KOPT-K1 (cell line): ENCODE measurements around the gene UVRAG.

Experiments used
- H3K27ac ChIP-seq: fragments of 200-600 bp; sonication (generic); 2 replicates; pipeline ENCODE4 v1.5.1; 2016; ENCODE audit warnings: antibody characterized with exemption, mild to moderate bottlenecking, low read depth, low read length; ENCODE audit not compliant: poor library complexity, severe bottlenecking
- H3K36me3 ChIP-seq: fragments of 200-600 bp; sonication (generic); 2 replicates; pipeline ENCODE4 v1.5.1; 2017; ENCODE audit warnings: antibody characterized with exemption, mild to moderate bottlenecking, low read length, moderate library complexity; ENCODE audit not compliant: insufficient read depth
- H3K9me3 ChIP-seq: fragments of 200-600 bp; sonication (generic); 2 replicates; pipeline ENCODE4 v1.5.1; 2017; ENCODE audit warnings: antibody characterized with exemption, low read length, mild to moderate bottlenecking; ENCODE audit not compliant: insufficient read depth, poor library complexity, severe bottlenecking

UVRAG gene

GRCh38 chr11:75793966-75794365 lies 21.0 kb upstream of the UVRAG start:
- Histone ChIP-seq H3K27ac (no peak overlapping the region), H3K9me3 (no peaks in the 10 kb centered on the region), H3K36me3 (no peaks in the 10 kb centered on the region)

- H3K36me3 ChIP-seq = no peaks in the 10 kb centered on the region
- H3K9me3 ChIP-seq = no peaks in the 10 kb centered on the region
- no peak overlapping the region for H3K27ac ChIP-seq
These were observed 19.5 kb upstream of the UVRAG start for GRCh38 chr11:75795276-75796090.

GRCh38 chr11:75796091-75796435 lies 18.9 kb upstream of the UVRAG start:
- H3K27ac ChIP-seq = no peak overlapping the region
- no peaks in the 10 kb centered on the region for H3K36me3 ChIP-seq
- H3K9me3 ChIP-seq = no peaks in the 10 kb centered on the region

GRCh38 chr11:75797116-75797515 lies 17.9 kb upstream of the UVRAG start:
- Histone ChIP-seq H3K9me3 (no peaks in the 10 kb centered on the region), H3K27ac (no peak overlapping the region), H3K36me3 (no peaks in the 10 kb centered on the region)

GRCh38 chr11:75797792-75798191 lies 17.2 kb upstream of the UVRAG start:
- Histone ChIP-seq H3K27ac (no peak overlapping the region), H3K9me3 (no peaks in the 10 kb centered on the region), H3K36me3 (no peaks in the 10 kb centered on the region)

- H3K27ac ChIP-seq = no peak overlapping the region
- H3K36me3 ChIP-seq = no peaks in the 10 kb centered on the region
- no peaks in the 10 kb centered on the region for H3K9me3 ChIP-seq
These were observed 14.8 kb upstream of the UVRAG start for GRCh38 chr11:75800136-75800675.

- Histone ChIP-seq H3K9me3 (no peaks in the 10 kb centered on the region), H3K36me3 (no peaks in the 10 kb centered on the region), H3K27ac (peak overlapping the region; percentile 46)
These were observed 14.2 kb upstream of the UVRAG start for GRCh38 chr11:75800728-75801361.

- Histone ChIP-seq H3K27ac (peak overlapping the region; percentile 46), H3K9me3 (no peaks in the 10 kb centered on the region), H3K36me3 (no peaks in the 10 kb centered on the region)
These were observed 13.5 kb upstream of the UVRAG start for GRCh38 chr11:75801362-75802020.

- H3K9me3 ChIP-seq = no peaks in the 10 kb centered on the region
- no peaks in the 10 kb centered on the region for H3K36me3 ChIP-seq
- peak overlapping the region; percentile 46 for H3K27ac ChIP-seq
These were observed 12.7 kb upstream of the UVRAG start for GRCh38 chr11:75802021-75802912.

- no peaks in the 10 kb centered on the region for H3K9me3 ChIP-seq
- no peak overlapping the region for H3K27ac ChIP-seq
- no peaks in the 10 kb centered on the region for H3K36me3 ChIP-seq
These were observed 11.8 kb upstream of the UVRAG start for GRCh38 chr11:75802913-75803820.

GRCh38 chr11:75809111-75809510 lies 5.9 kb upstream of the UVRAG start:
- H3K36me3 ChIP-seq = no peaks in the 10 kb centered on the region
- no peaks in the 10 kb centered on the region for H3K9me3 ChIP-seq
- H3K27ac ChIP-seq = no peak overlapping the region

- Histone ChIP-seq H3K9me3 (no peaks in the 10 kb centered on the region), H3K36me3 (no peaks in the 10 kb centered on the region), H3K27ac (no peak overlapping the region)
These were observed 5.0 kb upstream of the UVRAG start for GRCh38 chr11:75809991-75810390.

- H3K36me3 ChIP-seq = no peaks in the 10 kb centered on the region
- no peak overlapping the region for H3K27ac ChIP-seq
- H3K9me3 ChIP-seq = no peaks in the 10 kb centered on the region
These were observed 4.2 kb upstream of the UVRAG start for GRCh38 chr11:75810637-75811390.
